ENCODE data around the gene SLC22A12.

SLC22A12 gene

DNA sequence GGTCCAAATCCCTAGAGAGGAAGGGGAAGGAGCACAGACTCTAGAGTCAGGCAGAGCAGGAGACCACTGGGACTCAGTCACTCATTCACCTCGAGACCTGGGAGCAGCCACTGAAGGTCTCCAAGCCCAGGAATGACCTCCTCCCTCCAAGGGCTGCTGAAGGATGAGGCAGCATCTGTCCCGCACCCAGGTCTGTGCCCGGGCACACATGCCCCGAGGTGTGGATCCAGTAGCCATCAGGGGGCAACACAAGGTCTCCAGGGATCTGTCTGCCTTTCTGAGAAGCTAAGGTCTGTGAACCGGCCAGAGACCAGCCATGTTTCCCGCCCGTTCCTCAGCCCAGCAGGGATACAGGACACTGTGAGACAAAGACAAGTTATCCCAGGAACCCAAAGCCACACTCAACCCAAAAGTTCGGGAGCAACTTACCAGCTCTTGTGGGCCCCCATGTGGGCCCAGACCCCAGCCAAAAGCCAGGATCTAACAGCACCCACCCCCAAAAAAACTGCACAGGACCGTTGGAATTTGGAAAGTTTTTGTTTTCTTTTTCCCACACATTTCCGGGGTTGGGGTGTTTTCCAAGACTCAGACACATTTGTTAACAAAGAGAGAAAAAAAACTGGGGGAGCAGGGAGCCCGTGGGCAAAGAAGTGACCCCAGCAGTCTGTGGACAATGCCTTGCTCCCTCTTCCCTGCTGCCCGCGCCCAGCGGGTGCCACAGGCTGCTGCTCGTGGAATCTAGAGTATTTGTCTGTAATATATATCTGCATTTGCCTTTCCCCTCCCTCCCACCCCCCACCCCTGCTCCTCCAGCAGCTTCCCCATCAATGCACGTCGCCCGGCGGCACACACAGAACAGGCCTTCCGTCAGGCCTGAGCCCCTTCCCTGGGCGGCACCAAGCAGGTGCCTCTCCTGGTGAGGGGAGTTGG, 14.9 kb downstream of the SLC22A12 start:
- DNase-seq (ENCODE audit: low spot score) = no peak

GRCh38 chr11:64606796-64607380, 15.9 kb downstream of the SLC22A12 start:
- DNase-seq (ENCODE audit: low spot score) = no peak

- no peak for DNase-seq (ENCODE audit: low spot score)
Measured at GRCh38 chr11:64607381-64607985, 16.5 kb downstream of the SLC22A12 start.

DNA sequence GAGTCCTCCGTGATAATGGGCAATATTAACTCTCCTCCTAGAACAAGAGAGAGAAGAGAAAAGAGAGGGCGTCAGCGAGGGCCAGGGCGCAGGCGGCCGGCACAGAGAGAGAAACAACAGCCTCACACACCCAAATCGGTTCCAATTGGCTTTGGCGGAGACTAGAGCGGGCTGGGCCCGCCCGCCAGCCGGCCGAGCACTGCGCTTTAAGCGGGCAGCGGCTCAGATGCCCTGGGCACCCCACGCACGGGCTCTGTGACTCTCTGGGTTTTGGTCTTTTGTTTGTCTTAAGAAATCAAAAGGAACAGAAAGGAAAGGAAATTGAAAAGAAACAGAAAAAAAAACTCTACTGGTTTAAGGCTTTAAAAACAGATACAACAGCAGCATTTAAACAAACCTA, 17.0 kb downstream of the SLC22A12 start:
- DNase-seq (ENCODE audit: low spot score) = no peak

- no peak for DNase-seq (ENCODE audit: low spot score)
Measured at GRCh38 chr11:64608636-64609035, 17.6 kb downstream of the SLC22A12 start.

DNA sequence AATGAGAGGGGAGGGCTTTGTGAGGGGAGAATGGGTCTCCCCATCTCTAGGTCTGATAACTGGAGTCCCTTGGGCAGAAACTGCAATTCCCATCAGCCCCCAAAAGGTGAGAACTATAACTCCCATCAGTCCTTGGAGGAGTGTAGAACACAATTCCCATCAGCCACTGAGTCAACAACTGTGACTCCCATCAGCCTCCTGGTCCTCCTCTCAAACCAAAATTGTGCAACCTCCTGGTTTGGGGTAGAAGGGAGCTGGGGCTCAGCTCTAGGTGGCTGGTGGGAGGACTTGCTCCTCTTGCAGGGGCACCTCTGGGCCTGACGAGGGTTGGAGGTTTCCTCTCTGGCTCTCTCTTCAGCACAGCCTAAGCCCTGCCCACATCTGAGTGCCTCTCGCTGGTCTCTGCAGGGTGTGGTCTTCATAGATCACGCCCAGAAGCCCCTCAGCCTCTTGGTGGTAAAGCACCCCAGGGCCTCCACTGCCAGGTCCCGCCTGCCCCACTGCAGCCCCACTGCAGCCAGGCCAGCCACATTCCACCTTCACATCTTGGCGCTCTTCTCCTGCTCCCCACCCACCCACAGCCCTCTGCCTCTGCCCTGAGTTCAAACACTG, 18.5 kb downstream of the SLC22A12 start:
- no peak for DNase-seq (ENCODE audit: low spot score)

DNA sequence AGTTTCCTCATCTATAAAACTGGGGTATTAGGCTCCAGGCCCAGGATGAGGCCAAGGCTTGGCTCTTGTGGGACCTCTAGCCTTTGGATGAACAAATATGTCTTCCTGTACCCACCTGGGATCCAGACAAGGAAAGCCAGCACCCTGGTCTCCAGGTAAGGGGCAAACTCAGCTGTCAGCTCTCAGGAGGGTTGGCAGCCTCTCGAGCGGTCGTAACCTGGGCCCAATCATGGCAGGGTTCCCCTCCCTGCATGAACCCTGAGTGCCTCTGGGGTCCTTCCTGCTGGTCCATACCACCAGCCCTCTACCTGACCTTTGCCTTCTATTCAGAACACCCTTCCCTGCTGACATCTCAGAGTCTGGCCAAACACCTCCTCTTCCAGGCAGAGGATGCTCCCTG, 19.6 kb downstream of the SLC22A12 start:
- no peak for DNase-seq (ENCODE audit: low spot score)

- no peak for DNase-seq (ENCODE audit: low spot score)
Measured at GRCh38 chr11:64611176-64611575, 20.2 kb downstream of the SLC22A12 start.

GRCh38 chr11:64611869-64612646, 21.0 kb downstream of the SLC22A12 start:
- DNase-seq (ENCODE audit: low spot score) = no peak

GRCh38 chr11:64613648-64614047, 22.6 kb downstream of the SLC22A12 start:
- DNase-seq (ENCODE audit: low spot score) = no peak

- no peak for DNase-seq (ENCODE audit: low spot score)
Measured at GRCh38 chr11:64614917-64615316, 23.9 kb downstream of the SLC22A12 start.

DNA sequence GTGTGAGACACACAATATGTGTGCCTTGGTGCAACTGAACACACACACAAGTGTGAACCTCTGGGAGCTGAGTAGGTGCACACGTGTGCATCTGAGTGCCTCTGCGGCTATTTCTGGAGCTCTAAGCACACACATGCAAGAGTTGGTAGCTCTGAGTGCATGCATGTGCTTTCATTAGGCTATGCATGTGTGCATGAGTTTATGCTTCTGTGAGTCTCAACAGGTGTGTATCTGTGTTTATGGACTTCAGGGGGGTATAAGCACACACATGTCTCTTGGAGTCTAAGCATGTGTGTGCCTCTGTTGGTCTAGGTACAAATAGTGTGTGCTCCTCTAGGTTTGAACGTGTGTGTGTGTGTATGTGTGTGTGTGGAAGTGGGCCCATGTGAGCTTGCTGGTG, 25.8 kb downstream of the SLC22A12 start:
- no peak for DNase-seq (ENCODE audit: low spot score)

- DNase-seq (ENCODE audit: low spot score) = no peak
Measured at GRCh38 chr11:64619196-64619595, 28.2 kb downstream of the SLC22A12 start.

- DNase-seq (ENCODE audit: low spot score) = no peak
Measured at GRCh38 chr11:64619811-64620380, 28.9 kb downstream of the SLC22A12 start.

DNA sequence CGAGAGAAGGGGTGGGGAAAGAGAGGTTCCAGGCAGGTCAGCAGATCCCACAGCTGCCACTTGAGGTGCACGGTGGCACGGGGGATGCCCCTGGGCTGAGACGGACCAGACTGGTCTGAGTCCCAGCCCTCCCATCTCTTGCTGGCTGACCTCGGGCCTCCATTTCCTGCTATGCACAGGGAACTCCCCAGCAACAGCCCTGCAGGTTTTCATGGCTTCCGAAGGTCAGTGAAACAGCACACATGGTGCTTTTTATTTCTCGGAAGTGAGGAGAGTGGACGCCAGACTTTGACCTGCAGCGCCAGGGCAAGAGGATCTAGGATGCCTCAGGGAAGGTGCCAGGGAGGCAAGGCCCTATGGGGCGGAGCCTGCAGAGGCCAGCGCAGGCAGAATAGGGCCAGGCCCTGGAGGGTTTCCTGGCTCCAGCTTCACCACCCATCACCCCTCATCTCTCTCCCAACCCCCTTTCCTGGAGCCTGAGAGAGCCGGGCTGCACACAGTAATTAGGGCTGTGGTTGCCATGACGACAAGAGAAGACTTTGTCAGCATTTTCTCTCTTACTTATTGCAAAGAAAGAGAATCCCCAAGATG, 29.5 kb downstream of the SLC22A12 start:
- DNase-seq (ENCODE audit: low spot score) = no peak

DNA sequence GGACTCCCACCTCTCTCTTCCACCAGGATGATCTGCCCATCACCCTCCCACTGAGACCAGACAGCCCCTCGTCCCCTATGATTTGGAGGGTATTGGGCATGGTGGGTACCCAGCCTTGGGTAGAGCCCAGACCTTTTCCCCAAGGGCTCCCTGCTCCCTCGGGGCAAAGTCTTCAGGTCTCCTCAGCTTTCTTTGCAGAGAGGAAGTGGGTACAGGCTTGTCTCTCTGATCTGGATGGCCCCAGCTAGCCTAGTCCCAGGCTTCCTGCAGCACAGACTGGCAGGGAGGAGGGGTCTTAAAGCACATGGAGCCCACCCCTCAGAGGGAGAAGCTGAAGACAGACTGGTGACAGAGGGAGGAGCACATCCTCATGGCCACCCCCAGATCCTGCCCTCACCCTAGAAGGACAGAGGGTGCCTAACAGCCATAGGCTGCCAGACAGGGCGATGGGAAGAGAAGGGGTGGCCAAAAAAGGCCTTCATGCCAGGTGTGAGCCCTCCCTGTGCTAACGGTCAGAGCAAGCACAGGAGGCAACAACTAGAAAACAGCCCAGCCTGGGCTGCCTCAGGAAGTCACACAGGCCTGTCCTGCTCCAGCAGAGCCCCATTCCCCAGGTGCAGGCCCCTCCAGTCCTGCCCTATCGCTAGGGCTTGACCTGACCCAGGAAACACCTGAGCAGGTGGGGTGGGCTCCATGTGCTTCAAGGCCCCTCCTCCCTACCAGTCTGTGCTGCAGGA, 30.4 kb downstream of the SLC22A12 start:
- DNase-seq (ENCODE audit: low spot score) = no peak

GRCh38 chr11:64622681-64623080, 31.7 kb downstream of the SLC22A12 start:
- DNase-seq (ENCODE audit: low spot score) = no peak

- no peak for DNase-seq (ENCODE audit: low spot score)
Measured at GRCh38 chr11:64624883-64625481, 34.0 kb downstream of the SLC22A12 start.

GRCh38 chr11:64626637-64627036, 35.6 kb downstream of the SLC22A12 start:
- no peak for DNase-seq (ENCODE audit: low spot score)

DNA sequence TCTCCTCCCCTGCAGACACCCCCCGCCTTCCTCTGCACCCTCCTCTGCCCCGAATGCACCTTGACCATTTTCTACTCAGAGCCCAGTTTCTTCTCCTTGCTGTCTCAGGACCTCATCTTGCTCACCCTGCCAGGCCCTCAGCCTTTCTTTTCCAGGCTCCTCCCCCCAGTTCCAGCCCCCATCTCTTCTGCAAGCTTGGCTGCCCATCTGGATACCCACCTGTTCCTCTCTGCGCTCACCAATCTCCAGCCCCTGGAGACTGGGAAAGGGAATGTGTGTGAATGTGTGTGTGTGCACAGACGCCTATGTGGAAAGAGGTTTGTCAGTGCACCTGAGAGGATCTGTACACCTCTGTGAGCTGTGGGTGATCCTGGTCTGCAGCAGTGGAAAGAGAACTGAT, 36.4 kb downstream of the SLC22A12 start:
- DNase-seq (ENCODE audit: low spot score) = no peak

All from HuH-7.5 (cell line).